Measurements from ENCODE around the gene ELOVL6.

DNA sequence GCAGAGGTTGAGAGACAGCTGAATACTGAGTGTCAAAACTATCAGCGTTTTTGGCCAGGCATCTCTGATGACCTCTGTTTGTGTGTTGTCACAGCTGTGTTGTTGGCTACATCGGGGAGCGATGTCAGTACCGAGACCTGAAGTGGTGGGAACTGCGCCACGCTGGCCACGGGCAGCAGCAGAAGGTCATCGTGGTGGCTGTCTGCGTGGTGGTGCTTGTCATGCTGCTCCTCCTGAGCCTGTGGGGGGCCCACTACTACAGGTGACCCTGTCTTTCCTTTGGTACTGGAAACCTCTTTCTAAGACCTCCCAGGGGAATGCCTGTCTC is 198.9 kb downstream of the ELOVL6 start:
- TF ChIP-seq, protein P1, sequence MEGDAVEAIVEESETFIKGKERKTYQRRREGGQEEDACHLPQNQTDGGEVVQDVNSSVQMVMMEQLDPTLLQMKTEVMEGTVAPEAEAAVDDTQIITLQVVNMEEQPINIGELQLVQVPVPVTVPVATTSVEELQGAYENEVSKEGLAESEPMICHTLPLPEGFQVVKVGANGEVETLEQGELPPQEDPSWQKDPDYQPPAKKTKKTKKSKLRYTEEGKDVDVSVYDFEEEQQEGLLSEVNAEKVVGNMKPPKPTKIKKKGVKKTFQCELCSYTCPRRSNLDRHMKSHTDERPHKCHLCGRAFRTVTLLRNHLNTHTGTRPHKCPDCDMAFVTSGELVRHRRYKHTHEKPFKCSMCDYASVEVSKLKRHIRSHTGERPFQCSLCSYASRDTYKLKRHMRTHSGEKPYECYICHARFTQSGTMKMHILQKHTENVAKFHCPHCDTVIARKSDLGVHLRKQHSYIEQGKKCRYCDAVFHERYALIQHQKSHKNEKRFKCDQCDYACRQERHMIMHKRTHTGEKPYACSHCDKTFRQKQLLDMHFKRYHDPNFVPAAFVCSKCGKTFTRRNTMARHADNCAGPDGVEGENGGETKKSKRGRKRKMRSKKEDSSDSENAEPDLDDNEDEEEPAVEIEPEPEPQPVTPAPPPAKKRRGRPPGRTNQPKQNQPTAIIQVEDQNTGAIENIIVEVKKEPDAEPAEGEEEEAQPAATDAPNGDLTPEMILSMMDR (IDR thresholded peaks at IDR 0.05): no peak
- TF ChIP-seq POLR2A (IDR thresholded peaks at IDR 0.05): no peak

Measured in thyroid gland (tissue), 4 donors.